NCI-H1436 (cell line): Measurements from ENCODE around the gene ATP6V0A4.
"Not testable (repeated sequence)": the region's sequence is repeated elsewhere in the genome, so short reads cannot be mapped to it uniquely, and the experiment has no call there.

Experiments
- DNase-seq: peaks from one replicate; lab custom pipeline; 2025; lab: John Stamatoyannopoulos, UW

The ATP6V0A4 gene

DNA sequence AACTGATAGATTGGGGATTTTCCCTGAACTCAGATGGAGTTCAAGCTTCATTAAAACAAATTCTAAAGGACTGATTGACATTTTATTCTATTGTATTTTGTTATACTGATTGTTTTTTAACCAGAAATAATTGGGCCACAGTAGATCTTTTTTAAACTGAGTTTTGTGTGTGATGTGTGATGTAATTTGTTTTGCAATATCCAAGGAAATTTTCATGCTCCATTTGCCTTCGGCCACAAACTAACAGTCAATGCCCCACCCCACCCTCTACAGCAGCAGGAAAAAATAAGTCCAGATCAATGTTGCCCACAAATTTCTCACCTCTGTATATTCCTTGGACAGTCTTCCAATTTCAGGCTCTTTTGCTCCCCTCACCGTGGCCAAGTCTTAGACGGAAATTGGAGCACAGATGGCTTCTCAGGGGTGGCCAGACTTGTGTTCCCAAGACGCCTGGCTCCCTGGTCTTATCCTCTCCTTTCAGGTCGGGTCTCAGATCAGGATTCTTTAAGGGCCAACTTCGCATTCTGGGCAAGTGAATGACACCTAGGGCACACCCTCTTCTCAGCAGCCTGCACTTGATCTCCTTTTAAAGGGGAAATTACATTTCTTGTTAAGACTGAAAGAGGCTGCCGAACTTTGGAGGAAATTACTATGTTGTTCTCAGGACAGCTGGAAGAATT, 97.0 kb downstream of the ATP6V0A4 start, which contains the start of gene SVOPL:
TSS of gene SVOPL (minus strand) at position 506 of the 680 bp plus-strand sequence. CDS start 22,317 bp downstream, outside the sequence.
- DNase-seq: no peak

DNA sequence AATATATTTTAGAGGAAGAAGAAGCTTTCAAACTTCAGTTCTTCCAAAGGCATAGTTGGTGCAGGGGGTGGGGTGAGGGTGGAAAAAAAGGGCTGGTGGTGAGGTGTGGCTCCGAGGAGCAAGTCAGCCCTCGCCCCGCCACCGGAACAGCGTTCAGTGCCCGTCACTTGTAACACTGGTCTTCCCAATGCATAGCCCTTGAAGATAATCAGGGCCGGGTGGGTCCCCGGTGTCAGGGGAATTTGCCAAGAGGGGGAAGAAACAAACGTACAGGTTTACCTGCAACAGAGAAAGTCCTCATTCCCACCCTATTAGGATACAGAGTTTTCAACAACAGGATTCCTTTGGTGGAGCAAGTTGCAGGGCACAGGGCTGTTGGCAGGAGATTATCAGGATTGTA, 98.3 kb downstream of the ATP6V0A4 start:
- DNase-seq: no peak

DNA sequence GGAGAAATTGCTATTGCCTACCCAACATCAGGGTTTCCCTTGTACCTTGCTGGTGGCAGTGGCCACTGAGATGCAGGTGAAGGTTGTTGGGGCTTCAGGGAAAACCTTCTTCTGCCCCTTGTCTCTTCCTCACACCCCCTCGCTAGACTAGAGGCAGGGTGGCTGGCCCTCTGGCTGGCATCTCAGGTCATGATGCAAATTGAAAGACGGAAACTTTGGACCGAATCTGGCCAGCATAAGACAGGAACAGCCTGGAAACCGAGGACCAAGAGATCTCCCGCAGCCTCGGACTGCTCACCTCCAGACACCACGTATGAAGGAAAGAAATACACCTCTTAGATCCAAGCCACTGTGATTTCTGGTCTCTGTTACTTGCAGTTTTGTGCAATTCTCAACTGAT, 99.7 kb downstream of the ATP6V0A4 start:
- no peak for DNase-seq

- no peak for DNase-seq
Measured at GRCh38 chr7:138697535-138698182, 100.3 kb downstream of the ATP6V0A4 start.

GRCh38 chr7:138695776-138696175, 102.2 kb downstream of the ATP6V0A4 start:
- not testable (repeated sequence) for DNase-seq

- DNase-seq: no peak
Measured at GRCh38 chr7:138695106-138695505, 102.9 kb downstream of the ATP6V0A4 start.

- DNase-seq: no peak
Measured at GRCh38 chr7:138691178-138691577, 106.8 kb downstream of the ATP6V0A4 start.

DNA sequence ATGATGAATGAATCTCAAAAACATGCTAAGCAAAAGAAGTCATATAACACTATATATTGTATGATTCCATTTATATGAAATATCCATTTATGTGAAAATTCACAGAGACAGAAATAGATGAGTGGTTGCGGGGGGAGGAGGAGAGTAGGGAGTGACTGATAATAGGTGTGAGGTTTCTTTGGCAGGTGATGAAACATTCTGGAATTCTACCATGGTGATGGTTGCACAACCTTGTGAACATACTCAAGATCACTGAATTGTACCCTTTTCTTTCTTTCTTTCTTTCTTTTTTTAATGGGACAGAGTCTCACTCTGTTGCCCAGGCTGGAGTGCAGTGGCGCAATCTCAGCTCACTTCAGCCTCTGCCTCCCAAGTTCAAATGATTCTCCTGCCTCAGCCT, 107.5 kb downstream of the ATP6V0A4 start:
- DNase-seq: no peak

- DNase-seq: not testable (repeated sequence)
Measured at GRCh38 chr7:138688037-138688436, 110.0 kb downstream of the ATP6V0A4 start.

DNA sequence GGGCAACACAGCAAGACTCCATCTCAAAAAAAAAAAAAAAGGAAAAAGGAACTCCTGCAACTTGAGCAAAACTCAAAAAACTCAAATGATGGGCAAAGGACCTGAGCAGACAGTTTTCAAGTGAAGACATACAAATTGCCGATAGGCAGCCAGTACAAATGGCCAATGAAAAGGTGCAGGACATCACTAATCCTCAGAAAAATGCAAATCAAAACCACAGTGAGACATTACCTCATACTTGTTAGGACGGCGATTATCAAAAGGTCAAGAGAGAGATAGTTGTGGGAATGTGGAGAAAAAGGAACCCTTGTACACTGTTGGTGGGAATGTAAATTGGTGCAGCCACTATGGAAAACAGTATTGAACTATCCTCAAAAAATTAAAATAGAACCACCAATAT, 113.7 kb downstream of the ATP6V0A4 start:
- DNase-seq: no peak

DNA sequence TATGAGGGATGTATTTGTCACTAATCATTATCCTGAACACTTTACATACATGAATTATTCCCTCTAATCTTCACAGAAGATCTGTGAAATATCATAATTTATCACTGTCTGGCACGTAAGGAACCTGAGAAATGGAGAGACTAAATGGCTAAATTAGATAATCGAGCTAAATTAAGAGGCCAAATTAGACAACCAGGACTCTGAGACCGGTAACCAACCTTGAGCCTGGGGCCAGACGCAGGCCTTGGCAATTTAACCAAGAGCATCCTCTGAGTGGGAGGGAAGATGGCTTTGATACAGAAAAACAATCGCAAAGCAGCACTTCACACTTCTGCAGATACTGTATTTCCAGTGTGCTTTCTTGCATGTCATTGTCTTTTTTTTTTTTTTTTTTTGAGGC, 118.2 kb downstream of the ATP6V0A4 start:
- DNase-seq: no peak

GRCh38 chr7:138670594-138670993, 127.4 kb downstream of the ATP6V0A4 start:
- DNase-seq: no peak

GRCh38 chr7:138669364-138669763, 128.6 kb downstream of the ATP6V0A4 start:
- no peak for DNase-seq

GRCh38 chr7:138668946-138669345, 129.1 kb downstream of the ATP6V0A4 start:
- no peak for DNase-seq

DNA sequence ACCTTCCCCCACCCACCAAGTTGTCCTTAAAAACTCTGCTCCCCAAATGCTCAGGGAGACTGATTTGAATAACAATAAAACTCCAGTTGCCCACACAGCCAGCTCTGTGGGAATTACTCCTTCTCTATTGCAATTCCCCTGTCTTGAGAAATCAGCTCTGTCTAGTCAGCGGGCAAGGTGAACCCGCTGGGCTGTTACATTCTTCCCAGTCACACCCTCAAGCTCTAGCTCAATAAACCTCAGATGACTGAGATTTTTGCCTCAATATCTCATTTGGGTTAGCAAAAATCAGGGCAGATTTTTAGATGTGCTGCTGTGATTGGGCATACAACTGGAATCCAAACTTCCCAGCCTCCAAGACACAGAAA, 129.8 kb downstream of the ATP6V0A4 start:
- DNase-seq: no peak

DNA sequence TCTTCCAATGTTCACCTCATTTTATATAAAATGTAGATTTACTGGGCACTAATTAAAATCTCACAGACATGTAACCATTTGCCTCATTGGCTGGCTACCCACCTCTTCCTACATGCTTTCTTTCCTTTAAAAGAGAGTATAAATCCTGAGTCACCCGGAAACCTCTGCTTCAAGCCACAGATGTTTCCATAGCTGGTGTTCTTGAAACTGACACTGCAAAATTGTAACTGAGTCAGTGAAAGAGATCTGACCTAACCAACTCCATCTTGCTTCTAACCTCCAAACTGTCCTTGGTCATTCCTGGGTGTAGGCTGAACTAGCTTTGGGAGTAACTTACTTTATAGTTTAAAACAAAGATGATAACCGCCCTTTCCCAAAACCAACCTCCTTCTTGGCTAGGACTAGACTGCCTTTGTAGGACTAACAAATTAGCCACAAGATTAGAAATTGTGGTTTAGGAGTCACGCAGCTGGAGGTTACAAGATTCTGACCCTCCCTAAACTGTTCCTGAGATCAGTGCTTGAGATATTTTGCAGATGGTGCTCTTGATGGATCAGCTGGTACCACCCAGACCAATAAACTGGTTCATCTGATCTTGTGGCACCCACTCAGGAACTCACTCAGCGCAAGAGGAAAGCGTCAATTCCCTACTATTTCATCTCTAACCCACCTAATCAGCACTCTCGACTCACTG, 130.3 kb downstream of the ATP6V0A4 start:
- DNase-seq: no peak

DNA sequence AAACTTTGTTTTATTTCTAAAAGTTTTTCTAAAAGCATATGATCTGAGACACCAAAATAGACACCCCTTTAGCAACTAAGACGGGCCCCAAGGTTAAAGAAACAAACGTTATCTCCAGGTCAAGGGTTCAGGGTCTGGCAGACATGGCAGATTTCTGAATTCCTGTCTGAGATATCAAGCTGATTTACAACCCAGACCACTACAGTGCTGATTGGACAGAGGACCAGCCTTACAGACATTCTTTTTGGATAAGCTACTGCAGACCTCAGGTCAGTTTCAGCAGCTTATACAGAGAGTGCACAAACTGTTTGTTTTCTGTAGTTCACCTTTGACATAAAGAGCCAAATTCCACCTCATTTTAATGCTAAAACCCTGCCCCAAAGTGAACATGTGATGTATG, 131.6 kb downstream of the ATP6V0A4 start:
- DNase-seq: no peak

- no peak for DNase-seq
Measured at GRCh38 chr7:138665669-138666140, 132.3 kb downstream of the ATP6V0A4 start.

DNA sequence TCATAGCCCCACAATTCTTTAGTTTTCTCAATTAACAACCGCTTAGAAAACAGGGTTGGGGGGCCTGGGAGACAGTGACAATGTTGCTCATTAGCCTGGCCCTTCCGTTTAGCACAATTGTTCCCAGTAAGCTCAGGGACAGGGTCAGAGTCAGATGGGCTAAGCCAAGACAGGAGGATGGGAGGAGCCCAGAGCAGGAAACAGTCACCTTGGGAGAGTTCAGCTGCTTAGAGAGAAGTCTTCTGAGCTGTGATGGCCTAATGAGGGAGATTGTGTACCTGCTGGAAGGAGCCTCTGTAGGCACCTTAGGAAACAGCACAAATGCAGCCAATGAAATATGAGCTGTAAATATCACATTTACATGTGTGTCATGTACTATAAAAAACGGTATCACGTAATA, 132.7 kb downstream of the ATP6V0A4 start:
- DNase-seq: no peak

DNA sequence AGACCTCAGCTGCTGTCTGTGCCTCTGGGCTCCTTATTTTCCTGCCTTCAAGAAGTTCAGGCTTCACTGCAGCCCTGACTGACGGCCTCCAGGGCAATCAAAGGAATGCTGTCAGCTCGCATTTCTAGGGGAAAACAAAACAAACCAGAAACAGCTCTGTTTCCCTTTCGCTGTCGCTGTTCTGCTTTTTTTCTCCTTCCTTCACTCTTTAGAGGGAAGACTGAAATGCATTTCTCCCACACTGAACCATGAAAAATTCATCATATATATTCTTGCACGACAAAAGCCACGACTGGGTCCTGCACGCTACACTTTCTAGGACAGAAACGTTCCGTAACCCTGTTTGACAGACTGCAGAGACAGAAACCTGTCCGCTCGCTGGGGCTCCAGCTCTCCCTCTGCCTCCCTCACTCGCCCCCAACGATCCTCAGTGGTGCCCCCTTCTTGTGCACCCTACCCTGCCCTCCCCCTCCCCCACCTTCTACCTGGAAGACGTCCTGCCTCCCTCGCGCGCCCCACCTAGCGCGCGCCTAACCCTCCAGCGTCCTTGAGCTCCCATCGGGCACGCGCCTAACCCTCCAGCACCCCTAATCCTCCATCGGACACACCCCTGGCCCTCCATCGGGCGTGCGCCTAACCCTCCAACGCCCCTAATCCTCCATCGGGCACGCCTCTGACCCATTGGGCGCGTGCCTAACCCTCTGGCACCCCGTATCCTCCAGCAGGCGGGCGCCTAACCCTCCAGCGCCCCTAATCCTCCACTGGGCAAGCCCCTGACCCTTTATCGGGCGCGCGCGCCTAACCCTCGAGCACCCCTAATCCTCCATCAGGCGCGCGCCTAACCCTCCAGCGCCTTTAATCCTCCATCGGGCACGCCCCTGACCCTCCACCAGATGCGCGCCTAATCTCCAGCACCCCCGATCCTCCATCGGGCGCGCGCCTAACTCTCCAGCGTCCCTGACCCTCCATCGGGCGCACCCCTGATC, 134.0 kb downstream of the ATP6V0A4 start:
- DNase-seq: no peak

- DNase-seq: no peak
Measured at GRCh38 chr7:138662991-138663320, 135.0 kb downstream of the ATP6V0A4 start.
